Neural cell (in vitro differentiated cells): ENCODE measurements around the gene PBX3.

Experiments
- CTCF ChIP-seq: fragments of 450-650 bp; IDR thresholded peaks from 2 replicates; pipeline ENCODE4 v1.5.1; 2014; ENCODE audit warnings: antibody characterized with exemption, mild to moderate bottlenecking, moderate library complexity; ENCODE audit not compliant: poor library complexity, severe bottlenecking
- EZH2 ChIP-seq: fragments of 200-600, 300-800 bp; shearing (Covaris generic), sonication (generic); IDR thresholded peaks from 2 replicates; pipeline ENCODE4 v1.6.1; 2014; ENCODE audit warnings: antibody characterized with exemption, low read length, borderline replicate concordance, mild to moderate bottlenecking; ENCODE audit not compliant: insufficient read depth, poor library complexity, severe bottlenecking
- POLR2AphosphoS5 ChIP-seq: IDR thresholded peaks from 2 replicates; pipeline ENCODE4 v1.6.1; 2012
- RAD21 ChIP-seq: fragments of 450-650 bp; conservative IDR thresholded peaks from 2 replicates; pipeline ENCODE4 v1.6.1; 2014; ENCODE audit warnings: antibody characterized with exemption, mild to moderate bottlenecking, moderate library complexity

- TF ChIP-seq RAD21 (no peak), POLR2AphosphoS5 (no peak), EZH2 (no peak), CTCF (no peak)
Observed at GRCh38 chr9:126014726-126015125, 267.6 kb downstream of the PBX3 start.
